Measurements from ENCODE around the gene GRAMD1B. TPM values are rescaled to one million over a fixed set of nuclear protein-coding genes. Genes with fewer than 3 reads are reported as not detected.

GRAMD1B gene
- total and polyA plus RNA-seq, 2 donors (not counting 1 experiment from before 2014, with no cell fraction given): 0.83 to 1.5 TPM

DNA sequence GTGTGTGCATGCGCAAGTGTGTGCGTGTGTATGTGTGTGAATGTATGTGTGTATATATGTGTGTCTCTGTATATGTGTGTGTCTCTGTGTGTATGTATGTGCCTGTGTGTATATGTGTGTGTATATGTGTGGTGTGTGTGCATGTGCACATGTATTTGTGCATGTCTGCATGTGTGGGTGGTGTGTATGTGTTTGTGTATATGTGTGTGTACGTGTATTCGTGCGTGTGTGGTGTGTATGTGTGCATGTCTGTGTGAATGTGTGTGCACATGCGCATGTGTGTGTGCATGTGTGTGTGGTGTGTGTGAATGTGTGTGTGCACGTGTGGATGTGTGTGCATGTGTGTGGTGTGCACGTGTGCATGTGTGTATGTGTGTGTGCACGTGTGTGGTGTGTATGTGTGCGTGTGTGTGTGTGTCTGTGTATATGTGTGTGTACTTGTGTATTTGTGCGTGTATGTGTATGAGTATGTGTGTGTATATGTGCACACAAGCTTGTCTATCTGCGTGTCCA lies 153.0 kb downstream of the GRAMD1B start:
- Histone ChIP-seq H3K4me3 (replicated peaks in 1 of 4; ENCODE audit: control extremely low read depth in 1 of 4, insufficient read depth in 1 of 4, low read depth in 3 of 4, low read length in 4 of 4) (no peak overlapping the region), H3K79me2 (ENCODE audit: control insufficient read depth, insufficient read depth, low read length) (no peaks in the 10 kb centered on the region), H2AFZ (ENCODE audit: low read length) (no peak overlapping the region), H3K4me2 (ENCODE audit: extremely low read depth, insufficient read depth, low read length) (no peak overlapping the region), H4K20me1 (ENCODE audit: control insufficient read depth, extremely low read depth, insufficient read depth, low read length) (no peaks in the 10 kb centered on the region), H3K36me3 (ENCODE audit: control insufficient read depth, insufficient read depth, low read length) (no peaks in the 10 kb centered on the region), H3K9me3 (ENCODE audit: control insufficient read depth, insufficient read depth, low read depth, low read length) (no peaks in the 10 kb centered on the region), H3K4me1 (ENCODE audit: control insufficient read depth, extremely low read depth, insufficient read depth, low read length) (no peaks in the 10 kb centered on the region), H3K27ac (ENCODE audit: insufficient read depth, low read length) (no peak overlapping the region), H3K27me3 (ENCODE audit: control insufficient read depth, insufficient read depth, low read length) (no peaks in the 10 kb centered on the region), H3K9ac (ENCODE audit: insufficient read depth, low read length) (no peak overlapping the region)
- TF ChIP-seq EZH2 (IDR thresholded peaks at IDR 0.05; ENCODE audit: low read length, missing control alignments): no peak
- TF ChIP-seq, protein P1, sequence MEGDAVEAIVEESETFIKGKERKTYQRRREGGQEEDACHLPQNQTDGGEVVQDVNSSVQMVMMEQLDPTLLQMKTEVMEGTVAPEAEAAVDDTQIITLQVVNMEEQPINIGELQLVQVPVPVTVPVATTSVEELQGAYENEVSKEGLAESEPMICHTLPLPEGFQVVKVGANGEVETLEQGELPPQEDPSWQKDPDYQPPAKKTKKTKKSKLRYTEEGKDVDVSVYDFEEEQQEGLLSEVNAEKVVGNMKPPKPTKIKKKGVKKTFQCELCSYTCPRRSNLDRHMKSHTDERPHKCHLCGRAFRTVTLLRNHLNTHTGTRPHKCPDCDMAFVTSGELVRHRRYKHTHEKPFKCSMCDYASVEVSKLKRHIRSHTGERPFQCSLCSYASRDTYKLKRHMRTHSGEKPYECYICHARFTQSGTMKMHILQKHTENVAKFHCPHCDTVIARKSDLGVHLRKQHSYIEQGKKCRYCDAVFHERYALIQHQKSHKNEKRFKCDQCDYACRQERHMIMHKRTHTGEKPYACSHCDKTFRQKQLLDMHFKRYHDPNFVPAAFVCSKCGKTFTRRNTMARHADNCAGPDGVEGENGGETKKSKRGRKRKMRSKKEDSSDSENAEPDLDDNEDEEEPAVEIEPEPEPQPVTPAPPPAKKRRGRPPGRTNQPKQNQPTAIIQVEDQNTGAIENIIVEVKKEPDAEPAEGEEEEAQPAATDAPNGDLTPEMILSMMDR (conservative IDR thresholded peaks at IDR 0.05 in 1 of 2, IDR thresholded peaks at IDR 0.05 in 1 of 2; ENCODE audit: low read depth in 1 of 2, low read length in 2 of 2): no peak
- no peak for DNase-seq (ENCODE audit: low read depth in 2 of 2)

DNA sequence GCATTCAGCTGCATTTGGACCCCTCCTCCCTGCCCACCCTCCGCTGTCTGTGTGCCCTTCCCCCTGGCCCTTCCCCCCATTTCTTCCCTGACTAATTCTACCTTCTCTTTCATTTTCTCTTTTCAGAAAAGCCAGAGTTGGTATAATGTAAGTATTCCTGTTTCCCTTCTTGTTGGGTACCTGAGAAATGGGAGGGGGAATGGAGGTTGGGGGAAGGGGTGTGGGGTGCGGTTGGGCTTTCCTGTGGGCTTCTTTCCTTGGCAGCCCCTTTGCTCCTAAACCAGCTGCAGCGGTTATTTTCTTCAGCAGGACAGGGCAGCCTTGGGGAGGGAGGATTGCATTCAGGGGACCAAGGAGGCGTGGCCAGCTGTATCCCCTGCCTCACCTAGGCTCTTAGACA lies 154.1 kb downstream of the GRAMD1B start:
- Histone ChIP-seq H3K79me2 (ENCODE audit: control insufficient read depth, insufficient read depth, low read length) (no peaks in the 10 kb centered on the region), H3K4me1 (ENCODE audit: control insufficient read depth, extremely low read depth, insufficient read depth, low read length) (no peaks in the 10 kb centered on the region), H3K36me3 (ENCODE audit: control insufficient read depth, insufficient read depth, low read length) (no peaks in the 10 kb centered on the region), H3K4me3 (replicated peaks in 1 of 4; ENCODE audit: control extremely low read depth in 1 of 4, insufficient read depth in 1 of 4, low read depth in 3 of 4, low read length in 4 of 4) (no peak overlapping the region), H4K20me1 (ENCODE audit: control insufficient read depth, extremely low read depth, insufficient read depth, low read length) (no peaks in the 10 kb centered on the region), H3K27ac (ENCODE audit: insufficient read depth, low read length) (no peak overlapping the region), H3K27me3 (ENCODE audit: control insufficient read depth, insufficient read depth, low read length) (no peaks in the 10 kb centered on the region), H3K9me3 (ENCODE audit: control insufficient read depth, insufficient read depth, low read depth, low read length) (no peaks in the 10 kb centered on the region), H3K4me2 (ENCODE audit: extremely low read depth, insufficient read depth, low read length) (no peak overlapping the region), H2AFZ (ENCODE audit: low read length) (no peak overlapping the region), H3K9ac (ENCODE audit: insufficient read depth, low read length) (no peak overlapping the region)
- TF ChIP-seq, protein P1 (conservative IDR thresholded peaks at IDR 0.05 in 1 of 2, IDR thresholded peaks at IDR 0.05 in 1 of 2; ENCODE audit: low read depth in 1 of 2, low read length in 2 of 2): no peak
- no peak for TF ChIP-seq EZH2 (IDR thresholded peaks at IDR 0.05; ENCODE audit: low read length, missing control alignments)
- DNase-seq (ENCODE audit: low read depth in 2 of 2): no peak

GRCh38 chr11:123584737-123585136 lies 154.7 kb downstream of the GRAMD1B start:
- no peak overlapping the region for H2AFZ ChIP-seq (ENCODE audit: low read length)
- H3K9me3 ChIP-seq (ENCODE audit: control insufficient read depth, insufficient read depth, low read depth, low read length): no peaks in the 10 kb centered on the region
- no peak for DNase-seq (ENCODE audit: low read depth in 2 of 2)
- no peak overlapping the region for H3K9ac ChIP-seq (ENCODE audit: insufficient read depth, low read length)
- no peak for TF ChIP-seq EZH2 (IDR thresholded peaks at IDR 0.05; ENCODE audit: low read length, missing control alignments)
- TF ChIP-seq, protein P1 (conservative IDR thresholded peaks at IDR 0.05 in 1 of 2, IDR thresholded peaks at IDR 0.05 in 1 of 2; ENCODE audit: low read depth in 1 of 2, low read length in 2 of 2): no peak
- no peak overlapping the region for H3K4me3 ChIP-seq (replicated peaks in 1 of 4; ENCODE audit: control extremely low read depth in 1 of 4, insufficient read depth in 1 of 4, low read depth in 3 of 4, low read length in 4 of 4)
- no peaks in the 10 kb centered on the region for H3K36me3 ChIP-seq (ENCODE audit: control insufficient read depth, insufficient read depth, low read length)
- H3K27ac ChIP-seq (ENCODE audit: insufficient read depth, low read length): no peak overlapping the region
- H3K27me3 ChIP-seq (ENCODE audit: control insufficient read depth, insufficient read depth, low read length): no peaks in the 10 kb centered on the region
- no peaks in the 10 kb centered on the region for H3K4me1 ChIP-seq (ENCODE audit: control insufficient read depth, extremely low read depth, insufficient read depth, low read length)
- H4K20me1 ChIP-seq (ENCODE audit: control insufficient read depth, extremely low read depth, insufficient read depth, low read length): no peaks in the 10 kb centered on the region
- no peaks in the 10 kb centered on the region for H3K79me2 ChIP-seq (ENCODE audit: control insufficient read depth, insufficient read depth, low read length)
- no peak overlapping the region for H3K4me2 ChIP-seq (ENCODE audit: extremely low read depth, insufficient read depth, low read length)

All from fibroblast of lung (primary cell).